ENCODE results near the gene ETV3.

ETV3 gene

DNA sequence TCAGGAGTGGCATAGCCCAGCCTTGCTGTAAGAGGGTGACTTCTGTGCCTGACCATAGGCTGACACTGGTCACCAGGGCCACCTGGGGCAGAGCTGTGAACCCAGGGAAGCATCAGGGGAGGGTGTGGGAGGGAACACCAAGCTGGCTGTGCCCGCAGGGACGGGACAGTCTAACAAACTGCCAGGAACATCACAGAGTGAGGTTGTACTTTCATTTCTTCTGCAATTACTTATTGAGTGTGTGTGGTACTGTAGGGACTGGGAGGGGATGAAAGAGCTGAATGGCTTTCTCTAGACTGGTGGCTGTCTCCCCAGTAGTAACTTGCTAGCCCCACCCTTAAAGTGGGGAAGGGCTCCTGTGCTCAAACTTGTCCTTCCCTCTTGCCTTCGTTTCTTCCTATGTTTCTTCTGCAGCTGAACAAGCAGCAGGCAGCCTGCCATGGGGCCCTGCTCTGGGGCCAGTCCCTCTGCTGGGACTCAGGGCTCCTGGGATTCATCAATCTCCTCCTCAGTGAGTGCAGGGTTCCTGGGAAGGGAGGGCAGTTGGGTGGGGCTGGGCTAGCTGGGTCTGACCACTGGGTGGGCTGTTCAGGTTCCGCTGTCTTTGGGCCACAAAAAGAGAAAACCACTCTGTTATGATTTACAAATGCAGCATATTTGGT is 39.7 kb upstream of the ETV3 start:
- ATAC-seq = peak; percentile 24; the same call in 2 of the 3 replicates
- TF ChIP-seq ARNTL (CRISPR knock-in tag; IDR thresholded peaks at IDR 0.05; ENCODE audit: borderline replicate concordance, low read depth) (no peak), TOX (CRISPR knock-in tag; IDR thresholded peaks at IDR 0.05; ENCODE audit: borderline replicate concordance) (no peak), ISL1 (CRISPR knock-in tag; IDR thresholded peaks at IDR 0.05) (no peak), POU6F1 (CRISPR knock-in tag; IDR thresholded peaks at IDR 0.05; ENCODE audit: borderline replicate concordance, low read depth) (no peak), ZFP3 (CRISPR knock-in tag; IDR thresholded peaks at IDR 0.05) (no peak), ESRRG (CRISPR knock-in tag; IDR thresholded peaks at IDR 0.05) (no peak), SNAI2 (CRISPR knock-in tag; IDR thresholded peaks at IDR 0.05) (no peak), PPARA (CRISPR knock-in tag; IDR thresholded peaks at IDR 0.05; ENCODE audit: borderline replicate concordance) (no peak), BACH2 (CRISPR knock-in tag; IDR thresholded peaks at IDR 0.05; ENCODE audit: borderline replicate concordance) (no peak), ZNF70 (CRISPR knock-in tag; IDR thresholded peaks at IDR 0.05) (no peak), ZNF565 (CRISPR knock-in tag; conservative IDR thresholded peaks at IDR 0.05; ENCODE audit: low read depth) (no peak), ZFP30 (CRISPR knock-in tag; IDR thresholded peaks at IDR 0.05) (no peak), CSDC2 (CRISPR knock-in tag; IDR thresholded peaks at IDR 0.05) (no peak), OSR1 (CRISPR knock-in tag; IDR thresholded peaks at IDR 0.05) (no peak), TCF4 (CRISPR knock-in tag; IDR thresholded peaks at IDR 0.05; ENCODE audit: borderline replicate concordance) (no peak), ZC3H10 (CRISPR knock-in tag; IDR thresholded peaks at IDR 0.05) (no peak), ZNF8 (CRISPR knock-in tag; IDR thresholded peaks at IDR 0.05) (no peak)
- TF ChIP-seq, protein P1, sequence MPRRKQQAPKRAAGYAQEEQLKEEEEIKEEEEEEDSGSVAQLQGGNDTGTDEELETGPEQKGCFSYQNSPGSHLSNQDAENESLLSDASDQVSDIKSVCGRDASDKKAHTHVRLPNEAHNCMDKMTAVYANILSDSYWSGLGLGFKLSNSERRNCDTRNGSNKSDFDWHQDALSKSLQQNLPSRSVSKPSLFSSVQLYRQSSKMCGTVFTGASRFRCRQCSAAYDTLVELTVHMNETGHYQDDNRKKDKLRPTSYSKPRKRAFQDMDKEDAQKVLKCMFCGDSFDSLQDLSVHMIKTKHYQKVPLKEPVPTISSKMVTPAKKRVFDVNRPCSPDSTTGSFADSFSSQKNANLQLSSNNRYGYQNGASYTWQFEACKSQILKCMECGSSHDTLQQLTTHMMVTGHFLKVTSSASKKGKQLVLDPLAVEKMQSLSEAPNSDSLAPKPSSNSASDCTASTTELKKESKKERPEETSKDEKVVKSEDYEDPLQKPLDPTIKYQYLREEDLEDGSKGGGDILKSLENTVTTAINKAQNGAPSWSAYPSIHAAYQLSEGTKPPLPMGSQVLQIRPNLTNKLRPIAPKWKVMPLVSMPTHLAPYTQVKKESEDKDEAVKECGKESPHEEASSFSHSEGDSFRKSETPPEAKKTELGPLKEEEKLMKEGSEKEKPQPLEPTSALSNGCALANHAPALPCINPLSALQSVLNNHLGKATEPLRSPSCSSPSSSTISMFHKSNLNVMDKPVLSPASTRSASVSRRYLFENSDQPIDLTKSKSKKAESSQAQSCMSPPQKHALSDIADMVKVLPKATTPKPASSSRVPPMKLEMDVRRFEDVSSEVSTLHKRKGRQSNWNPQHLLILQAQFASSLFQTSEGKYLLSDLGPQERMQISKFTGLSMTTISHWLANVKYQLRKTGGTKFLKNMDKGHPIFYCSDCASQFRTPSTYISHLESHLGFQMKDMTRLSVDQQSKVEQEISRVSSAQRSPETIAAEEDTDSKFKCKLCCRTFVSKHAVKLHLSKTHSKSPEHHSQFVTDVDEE (CRISPR knock-in tag; IDR thresholded peaks at IDR 0.05) = no peak
- TF ChIP-seq, protein P2, sequence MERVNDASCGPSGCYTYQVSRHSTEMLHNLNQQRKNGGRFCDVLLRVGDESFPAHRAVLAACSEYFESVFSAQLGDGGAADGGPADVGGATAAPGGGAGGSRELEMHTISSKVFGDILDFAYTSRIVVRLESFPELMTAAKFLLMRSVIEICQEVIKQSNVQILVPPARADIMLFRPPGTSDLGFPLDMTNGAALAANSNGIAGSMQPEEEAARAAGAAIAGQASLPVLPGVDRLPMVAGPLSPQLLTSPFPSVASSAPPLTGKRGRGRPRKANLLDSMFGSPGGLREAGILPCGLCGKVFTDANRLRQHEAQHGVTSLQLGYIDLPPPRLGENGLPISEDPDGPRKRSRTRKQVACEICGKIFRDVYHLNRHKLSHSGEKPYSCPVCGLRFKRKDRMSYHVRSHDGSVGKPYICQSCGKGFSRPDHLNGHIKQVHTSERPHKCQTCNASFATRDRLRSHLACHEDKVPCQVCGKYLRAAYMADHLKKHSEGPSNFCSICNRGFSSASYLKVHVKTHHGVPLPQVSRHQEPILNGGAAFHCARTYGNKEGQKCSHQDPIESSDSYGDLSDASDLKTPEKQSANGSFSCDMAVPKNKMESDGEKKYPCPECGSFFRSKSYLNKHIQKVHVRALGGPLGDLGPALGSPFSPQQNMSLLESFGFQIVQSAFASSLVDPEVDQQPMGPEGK (CRISPR knock-in tag; IDR thresholded peaks at IDR 0.05; ENCODE audit: borderline replicate concordance) = no peak
- TF ChIP-seq, protein P3, sequence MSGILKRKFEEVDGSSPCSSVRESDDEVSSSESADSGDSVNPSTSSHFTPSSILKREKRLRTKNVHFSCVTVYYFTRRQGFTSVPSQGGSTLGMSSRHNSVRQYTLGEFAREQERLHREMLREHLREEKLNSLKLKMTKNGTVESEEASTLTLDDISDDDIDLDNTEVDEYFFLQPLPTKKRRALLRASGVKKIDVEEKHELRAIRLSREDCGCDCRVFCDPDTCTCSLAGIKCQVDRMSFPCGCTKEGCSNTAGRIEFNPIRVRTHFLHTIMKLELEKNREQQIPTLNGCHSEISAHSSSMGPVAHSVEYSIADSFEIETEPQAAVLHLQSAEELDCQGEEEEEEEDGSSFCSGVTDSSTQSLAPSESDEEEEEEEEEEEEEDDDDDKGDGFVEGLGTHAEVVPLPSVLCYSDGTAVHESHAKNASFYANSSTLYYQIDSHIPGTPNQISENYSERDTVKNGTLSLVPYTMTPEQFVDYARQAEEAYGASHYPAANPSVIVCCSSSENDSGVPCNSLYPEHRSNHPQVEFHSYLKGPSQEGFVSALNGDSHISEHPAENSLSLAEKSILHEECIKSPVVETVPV (CRISPR knock-in tag; IDR thresholded peaks at IDR 0.05) = no peak

- ATAC-seq = no peak
- TF ChIP-seq, protein P1 (CRISPR knock-in tag; IDR thresholded peaks at IDR 0.05) = no peak
- TF ChIP-seq ZC3H10 (CRISPR knock-in tag; IDR thresholded peaks at IDR 0.05) (no peak), ZNF565 (CRISPR knock-in tag; conservative IDR thresholded peaks at IDR 0.05; ENCODE audit: low read depth) (no peak), TCF4 (CRISPR knock-in tag; IDR thresholded peaks at IDR 0.05; ENCODE audit: borderline replicate concordance) (no peak), ISL1 (CRISPR knock-in tag; IDR thresholded peaks at IDR 0.05) (no peak), BACH2 (CRISPR knock-in tag; IDR thresholded peaks at IDR 0.05; ENCODE audit: borderline replicate concordance) (no peak), ZNF70 (CRISPR knock-in tag; IDR thresholded peaks at IDR 0.05) (no peak), TOX (CRISPR knock-in tag; IDR thresholded peaks at IDR 0.05; ENCODE audit: borderline replicate concordance) (no peak), CSDC2 (CRISPR knock-in tag; IDR thresholded peaks at IDR 0.05) (no peak), ZFP3 (CRISPR knock-in tag; IDR thresholded peaks at IDR 0.05) (no peak), ESRRG (CRISPR knock-in tag; IDR thresholded peaks at IDR 0.05) (no peak), GLIS3 (CRISPR knock-in tag; IDR thresholded peaks at IDR 0.05) (no peak), POU6F1 (CRISPR knock-in tag; IDR thresholded peaks at IDR 0.05; ENCODE audit: borderline replicate concordance, low read depth) (no peak), ARNTL (CRISPR knock-in tag; IDR thresholded peaks at IDR 0.05; ENCODE audit: borderline replicate concordance, low read depth) (no peak), ZFP30 (CRISPR knock-in tag; IDR thresholded peaks at IDR 0.05) (no peak), RARB (CRISPR knock-in tag; IDR thresholded peaks at IDR 0.05) (no peak)
- TF ChIP-seq, protein P4, sequence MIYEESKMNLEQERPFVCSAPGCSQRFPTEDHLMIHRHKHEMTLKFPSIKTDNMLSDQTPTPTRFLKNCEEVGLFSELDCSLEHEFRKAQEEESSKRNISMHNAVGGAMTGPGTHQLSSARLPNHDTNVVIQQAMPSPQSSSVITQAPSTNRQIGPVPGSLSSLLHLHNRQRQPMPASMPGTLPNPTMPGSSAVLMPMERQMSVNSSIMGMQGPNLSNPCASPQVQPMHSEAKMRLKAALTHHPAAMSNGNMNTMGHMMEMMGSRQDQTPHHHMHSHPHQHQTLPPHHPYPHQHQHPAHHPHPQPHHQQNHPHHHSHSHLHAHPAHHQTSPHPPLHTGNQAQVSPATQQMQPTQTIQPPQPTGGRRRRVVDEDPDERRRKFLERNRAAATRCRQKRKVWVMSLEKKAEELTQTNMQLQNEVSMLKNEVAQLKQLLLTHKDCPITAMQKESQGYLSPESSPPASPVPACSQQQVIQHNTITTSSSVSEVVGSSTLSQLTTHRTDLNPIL (CRISPR knock-in tag; IDR thresholded peaks at IDR 0.05; ENCODE audit: low read depth) = no peak
Measured at GRCh38 chr1:157176591-157177121, 38.5 kb upstream of the ETV3 start.

Measured in SK-N-SH treated with all-trans-retinoic acid at 6 μM for 48 hours (cell line).